RKO (cell line): ENCODE results near the gene KRTAP23-1.

Experiments used
- DNase-seq: peaks from one replicate; pipeline ENCODE4 v3.0.0-alpha.2; 2016; ENCODE audit warnings: low spot score

Gene KRTAP23-1, protein sequence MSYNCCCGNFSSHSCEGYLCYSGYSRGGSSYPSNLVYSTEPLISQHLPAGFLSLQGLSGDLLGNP

GRCh38 chr21:30348506-30348905, at the start of gene KRTAP23-1:
TSS of gene KRTAP23-1 (minus strand) at chr21:30348606. CDS start at chr21:30348606, 0 bp downstream.
- no peak for DNase-seq

GRCh38 chr21:30395731-30396130, 47.3 kb upstream of the KRTAP23-1 start, which contains the start of gene KRTAP13-1:
TSS of gene KRTAP13-1 (plus strand) at chr21:30396031. CDS start at chr21:30396087, 56 bp downstream.
- no peak for DNase-seq

- DNase-seq: no peak
These were observed 43.2 kb upstream of the KRTAP23-1 start for GRCh38 chr21:30391492-30392025.

DNA sequence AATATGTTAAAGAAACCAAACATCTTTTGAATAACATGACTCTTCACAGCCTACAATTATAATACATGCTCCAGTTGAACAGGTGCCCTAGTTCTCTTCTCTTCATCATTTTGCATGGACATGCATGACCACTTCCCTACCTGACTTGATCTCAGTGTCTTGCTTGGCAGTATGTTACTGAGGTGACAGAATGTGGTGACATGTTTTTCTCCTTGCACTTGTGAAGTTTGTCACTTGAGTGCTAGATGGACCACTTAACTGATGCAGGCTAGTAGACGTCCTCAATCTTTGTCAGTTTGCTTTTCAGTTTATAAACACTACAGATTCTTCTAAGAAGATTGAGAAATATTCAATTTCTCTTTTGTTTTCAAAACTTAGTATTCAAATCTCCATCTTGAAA, 33.8 kb upstream of the KRTAP23-1 start:
- DNase-seq: no peak

DNA sequence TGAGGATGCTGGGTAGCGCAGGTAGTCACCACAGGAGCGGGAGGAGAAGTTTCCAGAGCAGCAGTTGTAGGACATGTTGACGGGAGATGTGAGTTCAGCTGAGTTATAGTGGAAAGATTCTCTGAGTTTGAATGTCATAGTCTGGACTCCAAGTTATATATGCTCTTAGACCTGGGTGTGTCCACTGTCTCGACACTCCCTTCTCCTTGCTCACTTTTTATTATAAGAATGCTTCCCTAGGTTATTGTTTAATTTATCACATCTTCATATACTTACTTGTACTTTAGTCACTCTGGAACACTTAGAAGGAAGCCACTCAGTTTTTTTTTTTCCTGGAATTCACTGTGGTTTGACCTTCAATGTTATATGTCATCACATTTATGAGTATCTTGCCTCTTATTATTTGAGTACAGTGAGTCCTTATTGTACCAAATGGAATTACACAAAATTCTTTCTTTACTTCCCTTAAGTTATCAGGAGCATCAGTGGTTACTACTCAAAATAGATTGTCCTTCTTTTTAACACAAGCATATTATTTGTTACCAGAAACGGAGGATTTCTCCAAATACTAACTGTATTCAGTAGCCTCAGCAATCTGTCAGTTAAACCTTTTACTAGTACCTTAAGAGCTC, 23.8 kb upstream of the KRTAP23-1 start, which contains the start of gene KRTAP13-2:
Gene KRTAP13-2, minus strand, starts transcription at position 133 of the 632 bp plus-strand sequence. Its CDS starts 58 bp downstream, at position 75.
- DNase-seq: no peak

DNA sequence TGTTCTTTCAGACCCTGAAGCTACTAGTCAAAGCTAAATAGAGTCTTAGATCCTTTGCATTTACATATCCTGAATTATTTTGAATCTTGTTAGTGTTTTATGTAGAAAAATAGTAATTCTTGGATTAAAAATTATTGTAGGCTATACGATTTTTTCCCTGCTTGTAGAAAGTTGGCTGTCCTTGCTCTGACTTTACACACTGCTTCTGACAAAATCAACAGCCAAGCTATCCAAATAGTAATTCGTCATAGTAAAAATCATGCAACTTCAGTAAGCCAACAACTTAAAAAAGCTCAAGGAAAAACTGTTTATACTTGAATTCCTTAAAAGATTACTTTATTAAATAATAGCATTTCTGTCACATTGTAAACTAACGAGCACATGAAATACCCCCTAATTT, 7.5 kb upstream of the KRTAP23-1 start:
- DNase-seq: no peak

DNA sequence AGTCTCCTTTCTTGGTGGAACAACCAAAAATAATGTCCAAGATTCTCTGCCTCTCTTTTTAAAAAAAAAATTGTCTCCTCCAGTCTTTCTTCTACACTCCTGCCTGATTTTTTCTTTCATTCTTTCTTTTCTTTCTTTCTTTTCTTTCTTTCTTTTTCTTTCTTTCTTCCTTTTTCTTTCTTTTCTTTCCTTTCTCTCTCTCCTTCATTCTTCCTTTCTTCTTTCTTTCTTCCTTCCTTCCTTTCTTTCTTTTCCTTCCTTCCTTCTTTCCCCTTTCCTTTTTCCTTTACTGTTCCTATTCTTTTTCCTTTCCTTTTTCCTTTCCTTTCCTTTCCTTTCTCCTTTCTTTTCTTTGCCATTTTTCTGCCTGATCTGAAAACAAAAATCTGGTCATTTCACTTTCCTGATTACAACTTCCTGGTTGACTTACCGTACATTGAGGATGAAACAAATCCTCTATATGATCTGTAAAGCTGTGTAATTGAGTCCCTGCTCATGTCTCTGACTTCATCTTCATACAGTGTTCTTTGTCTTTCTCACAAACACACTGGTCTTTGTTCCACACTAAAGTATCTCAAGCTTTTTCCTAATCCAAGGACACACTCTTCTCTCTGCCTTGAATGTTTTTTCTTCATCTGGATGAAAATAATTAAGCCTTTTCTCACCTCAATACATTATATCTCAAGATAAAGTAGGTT, 6.1 kb upstream of the KRTAP23-1 start:
- DNase-seq: no peak

DNA sequence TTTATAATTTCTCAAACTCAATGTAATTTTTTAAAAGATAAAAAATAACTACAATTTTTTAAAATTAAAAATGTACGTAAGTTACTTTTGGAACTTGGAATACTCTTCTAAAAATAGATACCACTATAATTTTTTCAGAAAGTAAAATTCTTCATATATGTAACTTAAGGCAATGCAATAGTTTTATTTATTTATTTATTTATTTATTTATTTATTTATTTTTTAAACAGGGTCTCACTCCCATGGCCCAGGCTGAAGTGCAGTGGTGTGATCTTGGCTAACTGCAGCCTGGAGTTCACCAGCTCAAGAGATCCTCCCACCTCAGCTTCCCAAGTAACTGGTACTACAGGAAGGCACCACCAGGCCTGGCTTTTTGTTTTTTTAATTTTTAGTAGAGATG, 3.1 kb upstream of the KRTAP23-1 start:
- DNase-seq: no peak

- DNase-seq: peak; percentile 3
These were observed 1.2 kb upstream of the KRTAP23-1 start for GRCh38 chr21:30349572-30349971.

DNA sequence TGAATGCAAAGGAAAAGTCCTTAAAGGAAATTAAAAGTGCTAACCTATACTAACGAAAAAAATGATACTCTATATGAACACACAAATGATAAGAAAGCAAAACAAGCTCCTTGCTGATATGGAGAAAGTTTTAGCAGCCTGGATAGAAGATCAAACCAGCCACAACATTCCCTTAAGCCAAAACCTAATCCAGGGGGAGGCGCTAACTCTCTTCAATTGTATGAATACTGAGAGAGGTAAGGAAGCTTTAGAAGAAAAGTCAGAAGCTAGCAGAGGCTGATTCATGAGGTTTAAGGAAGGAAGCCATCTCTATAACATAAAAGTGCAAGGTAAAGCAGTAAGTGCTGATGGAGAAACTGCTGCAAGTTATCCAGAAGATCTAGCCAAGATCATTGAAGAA, 3.4 kb downstream of the KRTAP23-1 start:
- no peak for DNase-seq

DNA sequence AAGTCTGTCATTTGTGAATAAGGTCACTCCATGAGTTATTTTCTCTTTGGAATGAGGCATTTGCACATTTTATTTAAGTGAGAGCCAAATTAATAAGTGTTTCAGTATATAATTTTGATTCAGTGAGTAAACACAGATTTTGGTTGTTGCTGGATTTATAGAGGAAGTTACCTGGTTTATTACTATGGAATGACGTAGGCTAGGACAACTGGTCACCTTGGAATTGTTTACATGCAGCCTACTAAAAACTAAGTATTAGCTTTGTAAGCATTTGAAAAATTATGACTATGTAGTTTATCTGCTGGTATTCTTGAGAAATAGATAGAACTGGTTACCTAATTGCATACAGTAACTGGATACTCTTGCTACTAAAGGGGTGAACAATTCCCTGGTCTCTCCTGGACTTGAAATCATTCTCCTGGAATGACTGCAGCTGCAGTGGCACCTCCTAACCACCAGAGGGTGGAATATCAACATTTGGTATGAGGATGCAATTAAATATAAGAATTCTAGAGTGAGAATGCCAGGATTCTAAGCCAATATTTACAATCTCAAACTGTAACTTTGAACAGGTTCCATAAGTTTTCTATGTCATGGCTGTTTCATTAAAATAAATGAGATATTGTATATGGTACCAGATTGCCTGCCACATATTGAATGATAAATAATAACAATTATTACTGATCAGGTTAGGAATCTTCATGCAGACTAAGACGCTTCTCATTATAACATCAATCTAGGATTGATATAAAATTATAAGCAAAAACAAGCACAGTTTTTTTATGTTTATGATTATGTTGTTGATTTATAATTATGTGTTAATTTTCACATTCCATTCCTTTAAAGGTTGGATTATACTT, 7.5 kb downstream of the KRTAP23-1 start:
- DNase-seq: peak; percentile 53

- DNase-seq: no peak
These were observed 9.7 kb downstream of the KRTAP23-1 start for GRCh38 chr21:30338717-30339116.

DNA sequence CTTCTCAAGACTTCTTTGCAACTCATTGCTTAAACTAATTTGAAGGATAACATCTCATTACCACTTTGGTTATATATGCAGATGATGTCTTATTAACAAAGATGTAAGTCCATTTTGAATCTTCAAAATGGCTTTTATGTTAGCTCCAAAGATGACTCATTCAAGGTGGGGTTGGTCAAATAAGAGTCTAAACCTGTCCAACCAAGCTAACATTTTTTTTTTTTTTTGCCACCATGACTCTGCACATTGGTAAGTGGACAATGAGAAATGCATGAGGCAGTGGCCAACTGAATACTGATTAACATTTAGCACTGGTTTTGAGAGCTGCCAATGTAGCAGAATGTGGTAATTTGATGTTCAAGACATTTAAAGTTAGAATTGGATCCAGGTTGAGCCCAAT, 10.6 kb downstream of the KRTAP23-1 start:
- DNase-seq: no peak

GRCh38 chr21:30337276-30337744, 11.1 kb downstream of the KRTAP23-1 start, which contains the start of gene KRTAP27-1:
TSS of gene KRTAP27-1 (minus strand) at chr21:30337694. CDS start at chr21:30337668, 26 bp downstream.
- DNase-seq: no peak

DNA sequence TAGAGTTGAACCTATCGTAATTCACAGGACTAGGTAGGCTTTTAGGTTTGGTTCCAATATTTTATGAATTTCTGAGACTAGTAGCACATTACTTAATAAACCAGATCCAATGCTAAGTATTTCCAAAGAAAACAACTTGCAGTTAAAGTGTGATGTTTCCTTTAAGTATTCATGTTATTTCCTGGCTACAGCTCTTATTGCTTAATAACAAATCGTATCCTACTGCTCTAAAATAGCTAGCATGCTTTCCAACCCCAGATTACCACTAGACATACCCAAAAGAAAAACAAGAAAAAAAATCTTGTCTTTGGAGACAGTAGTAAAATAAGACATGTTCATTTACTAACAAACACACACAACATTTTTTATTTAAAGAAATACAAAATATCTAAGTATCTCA, 11.8 kb downstream of the KRTAP23-1 start:
- no peak for DNase-seq

GRCh38 chr21:30333736-30334135, 14.7 kb downstream of the KRTAP23-1 start:
- no peak for DNase-seq

GRCh38 chr21:30332681-30333080, 15.7 kb downstream of the KRTAP23-1 start:
- DNase-seq: no peak

DNA sequence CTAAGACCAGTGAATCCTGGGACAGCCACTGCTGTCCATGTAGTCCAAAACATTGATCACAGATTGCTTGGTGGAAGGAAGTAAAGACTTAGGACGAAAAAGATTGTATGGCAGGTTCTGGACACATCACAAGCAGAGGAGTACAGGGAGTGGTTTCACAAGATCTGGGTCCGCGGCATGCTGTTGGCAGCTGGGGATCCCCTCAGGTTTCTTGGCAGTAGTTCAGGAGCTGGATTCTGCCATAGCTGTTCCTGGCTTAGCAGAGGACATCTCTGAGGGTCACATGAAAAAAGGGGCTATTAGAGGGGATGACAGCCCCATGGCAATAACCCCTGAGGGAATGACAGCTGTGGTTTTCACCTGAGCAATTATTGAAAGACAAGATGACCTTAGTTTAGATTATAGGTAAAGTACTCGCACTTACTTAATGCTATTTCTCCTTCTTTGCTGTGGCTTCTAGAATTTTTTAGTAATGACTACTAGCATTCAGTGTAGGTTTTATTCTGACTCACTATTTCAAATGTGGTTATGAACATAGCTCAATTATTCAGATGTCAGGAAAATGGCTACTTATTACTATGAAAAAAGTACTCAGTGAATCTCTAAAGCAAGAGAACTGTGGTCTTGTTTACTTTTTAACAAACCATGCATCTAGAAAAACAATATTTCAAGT, 19.1 kb downstream of the KRTAP23-1 start:
- DNase-seq: no peak

DNA sequence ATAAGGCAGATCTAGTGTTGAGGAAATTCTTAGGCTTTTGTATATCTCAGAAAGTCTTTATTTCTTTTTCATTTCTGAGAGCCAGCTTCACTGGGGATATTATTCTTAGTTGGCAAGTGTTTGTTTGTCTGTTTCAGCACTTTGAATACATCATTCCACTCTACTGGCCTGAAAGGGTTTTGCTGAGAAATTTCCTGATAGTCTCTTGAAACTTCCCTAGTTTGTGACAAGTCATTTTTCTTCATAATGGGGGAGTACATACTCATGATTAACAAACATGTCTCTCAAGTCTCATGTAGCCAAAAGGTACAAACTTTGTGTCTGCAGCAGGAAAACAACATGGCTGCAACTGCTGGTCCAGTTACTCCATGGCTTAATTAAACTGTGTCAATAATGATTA, 22.0 kb downstream of the KRTAP23-1 start:
- no peak for DNase-seq

DNA sequence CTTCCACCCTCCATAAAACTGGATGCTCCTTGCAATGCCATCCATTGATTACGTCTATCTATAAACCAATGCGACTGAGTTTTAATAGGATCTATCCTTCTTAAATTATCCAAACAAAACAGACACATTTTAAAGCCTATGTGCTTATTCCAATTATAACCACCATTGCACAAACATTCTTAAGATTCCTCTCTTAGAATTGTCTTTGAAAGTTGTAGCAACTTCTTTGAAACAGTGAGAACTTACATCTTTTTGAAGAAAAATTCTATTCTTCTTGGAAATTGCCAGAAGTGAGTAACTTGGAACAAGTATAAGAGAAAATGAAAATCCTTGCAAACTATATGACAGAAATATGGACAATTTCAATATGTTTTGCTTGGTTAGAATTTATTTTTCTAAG, 28.2 kb downstream of the KRTAP23-1 start, which contains the start of gene KRTAP26-1:
Gene KRTAP26-1, minus strand, starts transcription at position 101 of the 400 bp plus-strand sequence. CDS start 280 bp downstream, outside the sequence.
- no peak for DNase-seq

GRCh38 chr21:30315701-30316100, 32.7 kb downstream of the KRTAP23-1 start:
- DNase-seq: no peak
